Measurements from ENCODE around the gene GREM2. TPM values are rescaled to one million over a fixed set of nuclear protein-coding genes. Genes with fewer than 3 reads are reported as not detected.

The GREM2 gene
- total RNA-seq, 1 experiment from 2014 or later: 0.17 TPM

- H3K4me3 Mint-ChIP-seq: no peak overlapping the region
- peaks cover 17% of the 10 kb centered on the region for H3K4me1 Mint-ChIP-seq
- no peak for DNase-seq (ENCODE audit: low spot score)
- H3K27me3 Mint-ChIP-seq (ENCODE audit: low read depth): no peaks in the 10 kb centered on the region; the same call in 1 of the 2 replicates
- ChIA-PET POLR2A (no interaction called here), CTCF (no interaction called here)
- TF ChIP-seq TCF7 (CRISPR knock-in tag; IDR thresholded peaks at IDR 0.05; ENCODE audit: low read depth) (no peak), RORB (CRISPR knock-in tag; IDR thresholded peaks at IDR 0.05) (no peak), SMAD3 (CRISPR knock-in tag; IDR thresholded peaks at IDR 0.05; ENCODE audit: borderline replicate concordance) (no peak), ZBTB43 (CRISPR knock-in tag; IDR thresholded peaks at IDR 0.05) (no peak), MAX (CRISPR knock-in tag; IDR thresholded peaks at IDR 0.05) (no peak), NFATC4 (CRISPR knock-in tag; IDR thresholded peaks at IDR 0.05) (no peak), SMAD4 (CRISPR knock-in tag; IDR thresholded peaks at IDR 0.05) (no peak), IRF1 (CRISPR knock-in tag; IDR thresholded peaks at IDR 0.05) (no peak), FOXP1 (CRISPR knock-in tag; IDR thresholded peaks at IDR 0.05; ENCODE audit: borderline replicate concordance) (no peak), CREB1 (CRISPR knock-in tag; IDR thresholded peaks at IDR 0.05) (no peak), FOXK1 (CRISPR knock-in tag; IDR thresholded peaks at IDR 0.05) (no peak), FOXJ3 (CRISPR knock-in tag; IDR thresholded peaks at IDR 0.05; ENCODE audit: borderline replicate concordance) (no peak), IRF2 (CRISPR knock-in tag; IDR thresholded peaks at IDR 0.05; ENCODE audit: borderline replicate concordance, low read depth) (no peak), ATF1 (CRISPR knock-in tag; IDR thresholded peaks at IDR 0.05) (no peak), ZNF416 (CRISPR knock-in tag; IDR thresholded peaks at IDR 0.05) (no peak)
- ATAC-seq: no peak
- H3K27ac Mint-ChIP-seq: no peak overlapping the region
- no peaks in the 10 kb centered on the region for H3K36me3 Mint-ChIP-seq
- H3K9me3 Mint-ChIP-seq: no peaks in the 10 kb centered on the region
These were observed 83.4 kb downstream of the GREM2 start for GRCh38 chr1:240528591-240528990.

DNA sequence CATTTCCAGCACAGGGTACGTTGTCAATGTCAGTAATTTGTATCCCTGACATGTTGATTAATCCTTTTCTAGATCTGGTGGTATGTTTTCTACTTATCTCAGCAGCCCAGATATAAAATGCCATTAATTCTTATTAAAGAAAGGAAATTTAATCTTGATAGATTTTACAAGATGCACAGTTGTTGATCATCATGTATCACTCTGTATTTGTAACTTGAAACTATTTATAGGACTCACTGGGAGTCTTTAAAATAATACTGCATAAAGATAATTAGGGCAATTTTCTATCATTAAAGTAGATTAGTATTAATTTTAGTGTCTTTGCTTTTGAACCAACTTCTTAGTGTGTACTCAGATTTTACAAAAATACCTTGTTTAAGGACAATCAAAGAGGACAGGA is 84.9 kb downstream of the GREM2 start:
- H3K36me3 Mint-ChIP-seq: no peaks in the 10 kb centered on the region
- ChIA-PET POLR2A (no interaction called here), CTCF (no interaction called here)
- TF ChIP-seq, protein P1, sequence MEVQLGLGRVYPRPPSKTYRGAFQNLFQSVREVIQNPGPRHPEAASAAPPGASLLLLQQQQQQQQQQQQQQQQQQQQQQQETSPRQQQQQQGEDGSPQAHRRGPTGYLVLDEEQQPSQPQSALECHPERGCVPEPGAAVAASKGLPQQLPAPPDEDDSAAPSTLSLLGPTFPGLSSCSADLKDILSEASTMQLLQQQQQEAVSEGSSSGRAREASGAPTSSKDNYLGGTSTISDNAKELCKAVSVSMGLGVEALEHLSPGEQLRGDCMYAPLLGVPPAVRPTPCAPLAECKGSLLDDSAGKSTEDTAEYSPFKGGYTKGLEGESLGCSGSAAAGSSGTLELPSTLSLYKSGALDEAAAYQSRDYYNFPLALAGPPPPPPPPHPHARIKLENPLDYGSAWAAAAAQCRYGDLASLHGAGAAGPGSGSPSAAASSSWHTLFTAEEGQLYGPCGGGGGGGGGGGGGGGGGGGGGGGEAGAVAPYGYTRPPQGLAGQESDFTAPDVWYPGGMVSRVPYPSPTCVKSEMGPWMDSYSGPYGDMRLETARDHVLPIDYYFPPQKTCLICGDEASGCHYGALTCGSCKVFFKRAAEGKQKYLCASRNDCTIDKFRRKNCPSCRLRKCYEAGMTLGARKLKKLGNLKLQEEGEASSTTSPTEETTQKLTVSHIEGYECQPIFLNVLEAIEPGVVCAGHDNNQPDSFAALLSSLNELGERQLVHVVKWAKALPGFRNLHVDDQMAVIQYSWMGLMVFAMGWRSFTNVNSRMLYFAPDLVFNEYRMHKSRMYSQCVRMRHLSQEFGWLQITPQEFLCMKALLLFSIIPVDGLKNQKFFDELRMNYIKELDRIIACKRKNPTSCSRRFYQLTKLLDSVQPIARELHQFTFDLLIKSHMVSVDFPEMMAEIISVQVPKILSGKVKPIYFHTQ (CRISPR knock-in tag; IDR thresholded peaks at IDR 0.05): no peak
- TF ChIP-seq ZNF396 (CRISPR knock-in tag; IDR thresholded peaks at IDR 0.05; ENCODE audit: borderline replicate concordance) (no peak), USF1 (CRISPR knock-in tag; IDR thresholded peaks at IDR 0.05) (no peak), ZNF263 (CRISPR knock-in tag; IDR thresholded peaks at IDR 0.05; ENCODE audit: low read depth) (no peak), CBFB (CRISPR knock-in tag; IDR thresholded peaks at IDR 0.05; ENCODE audit: low read depth) (no peak), GABPB1 (CRISPR knock-in tag; IDR thresholded peaks at IDR 0.05) (no peak), GTF2I (CRISPR knock-in tag; conservative IDR thresholded peaks at IDR 0.05) (no peak), ZNF138 (CRISPR knock-in tag; conservative IDR thresholded peaks at IDR 0.05) (no peak), FOXP1 (CRISPR knock-in tag; IDR thresholded peaks at IDR 0.05; ENCODE audit: borderline replicate concordance) (no peak)
- ATAC-seq (no peak), DNase-seq (ENCODE audit: low spot score) (no peak)
- H3K27ac Mint-ChIP-seq: no peak overlapping the region
- no peak overlapping the region for H3K4me3 Mint-ChIP-seq
- H3K4me1 Mint-ChIP-seq: peaks cover 19% of the 10 kb centered on the region
- H3K27me3 Mint-ChIP-seq (ENCODE audit: low read depth): no peaks in the 10 kb centered on the region
- H3K9me3 Mint-ChIP-seq: no peaks in the 10 kb centered on the region

Measured in WTC11 (cell line).